Cardiac muscle cell (in vitro differentiated cells and primary cell): Measurements from ENCODE around the gene MYH1. TPM values are rescaled to one million over a fixed set of nuclear protein-coding genes. Genes with fewer than 3 reads are reported as not detected.
"Not testable (repeated sequence)": the region's sequence is repeated elsewhere in the genome, so short reads cannot be mapped to it uniquely, and the experiment has no call there.

Experiments used
- DNase-seq, 2 donors: peaks; one replicate each; pipeline versions ENCODE4 v3.0.0 to v3.0.0-alpha.2; 2010 to 2017; ENCODE audit warnings: low read depth in 1 of 2, low spot score in 1 of 2
- H3K27ac ChIP-seq: fragments of 200-600 bp; sonication (generic); 2 replicates; pipeline ENCODE4 v1.5.1; 2016
- H3K27me3 ChIP-seq: fragments of 200-600 bp; sonication (generic); 2 replicates; pipeline ENCODE4 v1.6.0; 2016; ENCODE audit warnings: control low read depth
- H3K36me3 ChIP-seq: fragments of 200-600 bp; sonication (generic); 2 replicates; pipeline ENCODE4 v1.5.1; 2016; ENCODE audit warnings: control low read depth
- H3K4me1 ChIP-seq: fragments of 200-600 bp; sonication (generic); 2 replicates; pipeline ENCODE4 v1.8.1; 2017; ENCODE audit warnings: low read depth, mild to moderate bottlenecking, mixed run types
- H3K4me3 ChIP-seq: fragments of 200-600 bp; sonication (generic); 2 replicates; pipeline ENCODE4 v1.5.1; 2016; ENCODE audit warnings: mild to moderate bottlenecking
- H3K9me3 ChIP-seq: fragments of 200-600 bp; sonication (generic); 2 replicates; pipeline ENCODE4 v1.5.1; 2017; ENCODE audit warnings: low read depth, mild to moderate bottlenecking, control low read depth
- polyA plus RNA-seq: library from polyadenylated mRNA; unstranded; fragments of >200 nt; fragmentation: Nextera tagmentation; extraction: Ambion mirVana; gene quantifications from 2 replicates; pipeline ENCODE4 v1.2.1, GENCODE V29; 2016
- total RNA-seq: library from RNA; depleted of rRNA; stranded (reverse); fragments of >200 nt; gene quantifications from 2 replicates; pipeline ENCODE4 v1.2.3, GENCODE V29; 2016
- TF ChIP-seq, protein P1 (sequence below): IDR thresholded peaks from 2 replicates; pipeline ENCODE4 v1.5.1; 2012; ENCODE audit warnings: low read depth, mild to moderate bottlenecking, low read length

MYH1 gene
- total and polyA plus RNA-seq, 2 experiments from 2014 or later = not detected

DNA sequence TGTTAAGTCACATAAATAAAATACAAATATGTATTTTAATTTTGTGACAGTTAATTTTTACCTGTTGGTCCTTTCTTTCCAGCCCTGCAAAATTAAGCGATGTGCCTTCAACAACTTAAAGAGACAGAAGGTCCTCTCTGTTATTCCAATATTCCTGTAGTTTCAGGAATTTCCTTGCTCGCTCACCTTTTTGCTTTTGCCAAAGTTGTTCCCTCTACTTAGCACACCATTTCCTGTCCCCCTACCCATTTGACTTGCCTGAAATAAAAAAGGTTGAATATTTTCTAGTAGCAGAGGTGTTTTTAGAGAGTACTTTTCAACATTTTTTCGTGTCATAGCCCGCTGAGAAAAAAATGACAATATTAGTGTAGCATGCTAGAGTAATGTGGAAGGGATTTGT is 31.7 kb upstream of the MYH1 start:
- H3K27ac ChIP-seq = no peak overlapping the region
- H3K4me1 ChIP-seq = no peaks in the 10 kb centered on the region
- no peaks in the 10 kb centered on the region for H3K9me3 ChIP-seq
- no peaks in the 10 kb centered on the region for H3K36me3 ChIP-seq
- DNase-seq = no peak
- no peaks in the 10 kb centered on the region for H3K27me3 ChIP-seq
- H3K4me3 ChIP-seq = no peak overlapping the region
- TF ChIP-seq, protein P1, sequence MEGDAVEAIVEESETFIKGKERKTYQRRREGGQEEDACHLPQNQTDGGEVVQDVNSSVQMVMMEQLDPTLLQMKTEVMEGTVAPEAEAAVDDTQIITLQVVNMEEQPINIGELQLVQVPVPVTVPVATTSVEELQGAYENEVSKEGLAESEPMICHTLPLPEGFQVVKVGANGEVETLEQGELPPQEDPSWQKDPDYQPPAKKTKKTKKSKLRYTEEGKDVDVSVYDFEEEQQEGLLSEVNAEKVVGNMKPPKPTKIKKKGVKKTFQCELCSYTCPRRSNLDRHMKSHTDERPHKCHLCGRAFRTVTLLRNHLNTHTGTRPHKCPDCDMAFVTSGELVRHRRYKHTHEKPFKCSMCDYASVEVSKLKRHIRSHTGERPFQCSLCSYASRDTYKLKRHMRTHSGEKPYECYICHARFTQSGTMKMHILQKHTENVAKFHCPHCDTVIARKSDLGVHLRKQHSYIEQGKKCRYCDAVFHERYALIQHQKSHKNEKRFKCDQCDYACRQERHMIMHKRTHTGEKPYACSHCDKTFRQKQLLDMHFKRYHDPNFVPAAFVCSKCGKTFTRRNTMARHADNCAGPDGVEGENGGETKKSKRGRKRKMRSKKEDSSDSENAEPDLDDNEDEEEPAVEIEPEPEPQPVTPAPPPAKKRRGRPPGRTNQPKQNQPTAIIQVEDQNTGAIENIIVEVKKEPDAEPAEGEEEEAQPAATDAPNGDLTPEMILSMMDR = no peak

DNA sequence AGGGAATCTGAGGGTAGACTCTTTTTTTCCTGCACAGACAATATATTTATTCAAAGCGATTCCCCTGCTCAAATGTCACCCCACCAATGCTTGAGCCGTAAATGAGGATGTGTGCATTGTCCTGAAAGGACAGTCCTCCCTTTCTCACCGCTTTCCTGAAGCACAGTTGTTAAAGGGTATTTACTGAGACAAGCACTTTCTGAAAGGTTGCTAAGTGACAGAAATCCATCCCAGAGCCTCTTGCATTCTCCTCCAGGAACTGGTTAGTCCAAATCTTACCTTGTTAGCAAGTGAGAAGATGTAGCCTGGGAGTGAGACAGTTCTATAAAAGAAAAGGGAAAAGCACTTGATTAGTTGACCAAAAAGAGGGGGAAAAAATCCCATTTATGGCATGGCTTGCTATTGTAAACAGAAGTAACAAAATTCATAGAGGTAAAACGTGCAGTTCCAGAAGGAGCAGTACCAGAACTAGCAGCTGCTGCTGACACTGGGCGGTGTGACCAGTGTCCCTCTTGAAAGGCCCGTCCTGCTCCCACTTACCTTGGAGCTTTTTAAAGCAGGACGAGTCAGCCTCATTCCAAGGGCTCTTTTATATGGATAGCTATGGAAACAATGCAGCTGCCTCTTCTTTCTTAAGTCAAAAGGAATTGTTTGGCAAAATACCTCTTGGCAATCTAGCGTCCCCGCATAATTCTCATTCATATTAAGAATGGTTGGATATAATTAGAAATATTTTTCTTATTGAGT is 30.9 kb upstream of the MYH1 start, which contains the start of gene MYH2:
Gene MYH2 (minus strand): TSS at position 563 of the 747 bp plus-strand sequence. CDS start 1,738 bp downstream, outside the sequence.
- DNase-seq = peak in 1 of 2 donors; percentile 19
- H3K36me3 ChIP-seq = no peaks in the 10 kb centered on the region
- no peaks in the 10 kb centered on the region for H3K9me3 ChIP-seq
- no peaks in the 10 kb centered on the region for H3K27me3 ChIP-seq
- H3K4me3 ChIP-seq = no peak within 1 kb of the TSS
- no peaks in the 10 kb centered on the region for H3K4me1 ChIP-seq
- TF ChIP-seq, protein P1 = no peak
- no peak within 1 kb of the TSS for H3K27ac ChIP-seq

DNA sequence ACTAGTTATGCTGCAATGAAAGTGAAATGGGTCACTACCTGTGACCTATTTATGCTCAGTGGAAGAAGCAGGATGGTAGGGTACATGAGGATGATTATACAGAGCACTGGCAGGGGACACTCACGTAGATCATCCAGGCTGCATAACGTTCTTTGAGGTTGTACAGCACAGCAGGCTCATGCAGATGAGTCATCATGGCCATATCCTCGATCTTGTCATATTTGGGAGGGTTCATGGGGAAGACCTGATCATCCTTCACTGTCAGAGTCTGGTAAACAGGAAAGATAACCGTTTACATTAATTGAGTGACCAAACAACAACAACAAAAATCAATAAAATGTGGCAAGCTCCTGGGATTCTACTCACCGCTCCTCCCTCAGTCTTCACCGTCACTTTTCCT is 29.0 kb upstream of the MYH1 start:
- Histone ChIP-seq H3K27ac (no peak overlapping the region), H3K36me3 (no peaks in the 10 kb centered on the region), H3K9me3 (no peaks in the 10 kb centered on the region), H3K4me1 (no peaks in the 10 kb centered on the region), H3K27me3 (no peaks in the 10 kb centered on the region), H3K4me3 (no peak overlapping the region)
- TF ChIP-seq, protein P1 = no peak
- DNase-seq = no peak

DNA sequence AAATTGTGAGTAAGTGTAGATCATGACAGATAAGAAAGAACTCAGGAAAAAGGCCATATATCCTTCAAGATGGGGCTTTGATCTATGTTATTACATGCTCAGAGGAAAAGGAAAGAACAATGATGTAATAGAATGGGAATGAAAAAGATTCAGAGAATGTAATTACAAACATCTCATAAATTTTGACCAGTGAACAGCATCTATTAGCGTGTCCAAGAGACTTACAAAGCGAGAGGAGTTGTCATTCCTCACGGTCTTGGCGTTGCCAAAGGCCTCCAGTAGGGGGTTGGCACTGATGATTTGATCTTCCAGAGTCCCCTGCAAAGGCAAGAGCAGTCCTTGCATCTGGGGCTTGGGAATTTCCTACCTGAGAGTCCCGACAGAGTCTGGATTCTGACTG is 25.1 kb upstream of the MYH1 start:
- not testable (repeated sequence) for H3K4me3 ChIP-seq, H3K9me3 ChIP-seq, H3K36me3 ChIP-seq, DNase-seq, H3K4me1 ChIP-seq, H3K27ac ChIP-seq, H3K27me3 ChIP-seq

DNA sequence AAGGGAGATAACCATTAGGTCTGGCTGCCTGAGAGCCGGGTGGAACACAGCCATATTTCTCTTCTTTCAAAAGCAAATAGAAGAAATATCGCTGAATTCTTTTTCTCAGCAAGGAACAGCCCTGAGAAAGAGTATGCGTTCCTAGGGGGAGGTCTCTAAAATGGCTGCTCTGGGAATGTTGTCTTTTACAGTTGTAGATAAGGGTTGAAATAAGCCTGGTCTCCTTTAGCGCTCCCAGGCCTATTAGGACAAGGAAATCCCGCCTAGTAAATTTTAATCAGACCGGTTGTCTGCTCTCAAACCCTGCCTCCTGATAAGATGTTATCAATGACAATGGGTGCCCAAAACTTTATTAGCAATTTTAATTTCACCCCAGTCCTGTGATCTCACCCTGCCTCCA is 22.8 kb upstream of the MYH1 start:
- H3K27me3 ChIP-seq, H3K4me1 ChIP-seq, DNase-seq, H3K9me3 ChIP-seq, H3K27ac ChIP-seq, H3K36me3 ChIP-seq, H3K4me3 ChIP-seq: not testable (repeated sequence)

DNA sequence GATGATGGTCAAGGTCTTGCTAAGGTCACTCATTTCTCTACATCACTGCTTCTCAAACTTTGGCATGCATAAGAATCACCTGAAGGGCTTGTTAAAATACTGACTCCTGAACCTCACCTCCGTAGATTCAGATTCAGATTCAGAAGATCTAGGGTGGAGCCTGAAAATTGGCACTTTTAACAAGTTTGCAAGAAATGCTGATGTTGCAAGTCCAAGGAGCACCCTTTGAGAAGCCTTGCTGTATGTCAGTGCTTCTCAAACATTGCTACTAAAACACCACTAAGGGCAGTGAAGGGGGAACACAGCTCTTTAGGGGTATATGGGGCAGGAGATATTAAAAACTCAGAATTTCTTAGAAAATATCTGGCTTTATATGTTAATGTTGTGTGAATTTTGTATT is 13.7 kb upstream of the MYH1 start:
- Histone ChIP-seq H3K27me3 (no peaks in the 10 kb centered on the region), H3K9me3 (no peaks in the 10 kb centered on the region), H3K4me3 (no peak overlapping the region), H3K4me1 (no peaks in the 10 kb centered on the region), H3K36me3 (no peaks in the 10 kb centered on the region), H3K27ac (no peak overlapping the region)
- DNase-seq = no peak
- TF ChIP-seq, protein P1 = no peak
